GM20000 (cell line): ENCODE measurements around the gene PIR.

Source experiments
- DNase-seq: peaks from one replicate; pipeline ENCODE4 v3.0.0; 2012; ENCODE audit warnings: low spot score
- CTCF ChIP-seq: IDR thresholded peaks from 2 replicates; pipeline ENCODE4 v1.5.1; 2012; ENCODE audit warnings: mild to moderate bottlenecking, control low read depth; ENCODE audit errors: extremely low read depth, missing control alignments

The PIR gene

DNA sequence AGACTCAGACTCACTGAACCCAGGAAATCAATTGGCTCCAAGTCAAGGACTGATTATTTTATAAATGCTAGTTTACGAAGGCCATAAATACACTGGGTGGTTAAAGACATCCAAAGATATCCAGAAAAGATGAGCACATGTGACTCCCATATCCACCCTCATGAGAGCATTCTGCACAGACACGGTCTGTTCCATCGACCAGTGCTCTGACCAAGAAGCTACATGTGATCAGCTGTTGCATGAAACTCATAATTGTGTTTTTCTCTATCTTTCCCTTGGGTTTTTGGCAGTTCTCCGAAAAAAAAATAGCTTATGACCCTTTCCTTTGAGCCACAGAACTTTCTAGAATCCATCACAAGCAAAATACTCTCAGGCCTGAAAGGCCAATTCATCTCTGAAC lies 2.7 kb upstream of the PIR start:
- DNase-seq: no peak
- no peak for TF ChIP-seq CTCF

DNA sequence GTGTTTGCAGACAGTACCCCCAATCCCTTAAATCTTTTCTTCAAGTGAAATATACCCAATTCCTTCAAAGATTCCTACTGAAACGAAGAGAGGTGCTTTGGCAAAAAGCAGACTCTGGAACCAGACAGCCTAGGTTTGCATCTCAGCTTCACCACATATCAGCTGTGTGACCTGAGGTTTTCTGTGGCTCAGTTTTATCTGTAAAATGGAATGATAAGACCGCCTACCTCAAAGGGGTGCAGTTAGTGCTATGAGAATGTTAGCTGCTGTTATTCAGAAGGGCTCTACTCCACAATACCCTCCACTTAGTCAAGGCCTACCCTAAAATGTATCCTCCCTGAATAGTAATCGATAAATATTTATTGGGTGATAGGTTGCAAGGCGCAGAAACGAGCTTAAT lies 664 bp downstream of the PIR start:
- TF ChIP-seq CTCF: no peak
- DNase-seq: no peak

DNA sequence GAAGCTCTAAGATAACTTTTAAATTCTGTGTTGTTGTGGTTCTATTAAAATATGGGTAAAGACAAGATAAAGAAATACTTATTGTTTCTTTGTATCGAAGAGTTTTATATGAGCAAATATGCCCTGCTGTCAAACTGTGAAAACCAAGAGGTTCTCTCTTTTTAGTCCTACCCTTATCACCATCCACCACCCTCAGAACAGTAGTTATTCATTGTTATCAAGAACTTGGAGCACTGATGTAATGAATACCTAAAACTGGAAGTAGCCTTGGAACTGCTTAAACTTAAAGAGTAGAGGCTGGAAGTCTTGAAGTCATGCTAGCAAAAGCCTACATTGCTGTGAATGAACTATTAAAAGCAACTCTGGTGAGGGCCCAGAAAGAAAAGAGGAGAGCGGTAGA lies 9.2 kb downstream of the PIR start:
- no peak for TF ChIP-seq CTCF

DNA sequence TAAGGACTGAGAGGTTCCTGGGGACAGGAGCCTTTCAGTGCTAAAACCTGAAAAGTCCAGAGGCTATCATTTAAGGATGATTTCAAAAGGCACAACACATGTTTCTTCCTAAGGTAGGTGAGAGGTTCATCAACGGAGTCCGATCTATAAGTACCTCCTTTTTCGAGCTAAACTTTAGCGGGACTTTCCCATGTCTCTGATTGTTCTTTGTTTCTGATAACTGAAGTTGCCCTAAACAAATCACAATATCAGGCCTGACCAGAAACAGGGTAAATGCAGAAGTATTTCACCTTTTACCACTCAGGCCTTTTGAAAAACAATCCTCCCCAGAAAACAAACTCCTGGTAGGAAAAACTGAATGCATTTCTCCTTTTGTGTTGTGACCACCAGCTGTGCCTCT lies 17.6 kb downstream of the PIR start:
- no peak for TF ChIP-seq CTCF
- DNase-seq: no peak

More for the DNA sequence above, 9.2 kb downstream of the PIR start:
- no peak for DNase-seq

DNA sequence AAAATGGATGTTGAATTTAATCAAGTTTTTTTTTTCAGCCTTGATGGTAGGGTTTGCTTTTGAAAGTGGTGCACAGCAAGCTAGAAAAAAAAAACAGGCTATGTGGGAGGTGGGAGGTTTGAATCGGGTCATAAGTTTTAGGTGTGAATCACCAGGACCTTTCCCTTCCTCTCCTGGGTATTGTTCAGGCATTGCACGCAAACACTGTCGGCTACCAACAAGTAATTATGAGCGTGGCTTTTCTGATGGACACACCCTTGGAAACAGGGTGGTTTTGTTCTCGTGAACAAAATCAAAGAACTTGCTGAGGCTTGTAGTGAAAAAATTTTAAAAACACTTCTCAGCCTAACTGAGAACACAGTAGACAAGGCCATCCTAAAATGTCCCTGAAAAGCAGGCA lies 18.1 kb downstream of the PIR start:
- no peak for TF ChIP-seq CTCF
- no peak for DNase-seq

DNA sequence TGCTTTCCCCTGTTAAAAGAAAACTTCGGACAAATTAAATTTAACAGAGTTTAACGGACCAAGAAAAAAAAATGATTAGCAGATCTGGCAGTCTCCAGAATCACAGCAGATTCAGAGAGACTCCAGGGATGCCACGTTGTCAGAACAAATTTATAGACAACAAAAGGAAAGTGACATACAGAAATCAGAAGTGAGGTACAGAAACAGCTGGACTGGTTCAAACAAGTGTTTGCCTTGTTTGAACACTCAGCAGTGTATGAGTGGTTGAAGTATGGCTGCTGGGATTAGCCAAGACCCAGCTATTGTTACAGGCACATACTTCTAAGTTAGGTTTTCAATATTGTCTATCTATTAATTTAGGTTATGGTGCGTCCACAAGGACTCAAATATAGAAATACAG lies 19.1 kb downstream of the PIR start:
- DNase-seq: no peak
- TF ChIP-seq CTCF: no peak

- no peak for DNase-seq
- no peak for TF ChIP-seq CTCF
Measured at GRCh38 chrX:15472531-15472930, 20.6 kb downstream of the PIR start.
